HEK293 (cell line): ENCODE measurements around the gene RBM17.
A peak's percentile ranks its signal among the peaks of the same experiment; 100 is the strongest.

Experiments
- CTCF ChIA-PET: fragments of 350-600 bp; formaldehyde crosslinking; extraction: SDS; loops from one replicate; lab custom pipeline; 2021; ENCODE audit warnings: antibody characterized with exemption; lab: Yijun Ruan, JAX
- POLR2A ChIA-PET: fragments of 300-600 bp; formaldehyde crosslinking; extraction: SDS; loops from one replicate; lab custom pipeline; 2020; ENCODE audit warnings: antibody characterized with exemption, inconsistent platforms; lab: Yijun Ruan, JAX
- H3K27ac ChIP-seq: fragments of 200-500 bp; sonication (Bioruptor generic); 2 replicates; pipeline ENCODE4 v1.5.1; 2014; ENCODE audit warnings: low read depth, low read length, control low read depth, inconsistent platforms; ENCODE audit errors: extremely low read depth
- H3K36me3 ChIP-seq, 2 experiments: fragments of 200-500 bp in 1 of 2; sonication (Bioruptor generic) in 1 of 2; 1 replicate in 1 of 2; 2 replicates in 1 of 2; pipeline ENCODE4 v1.5.1; 2014 to 2017; ENCODE audit warnings: inconsistent platforms in 2 of 2, low read length in 2 of 2; ENCODE audit not compliant: control insufficient read depth in 2 of 2, insufficient read depth in 1 of 2
- H3K4me1 ChIP-seq: fragments of 200-500 bp; sonication (Bioruptor generic); 2 replicates; pipeline ENCODE4 v1.5.1; 2014; ENCODE audit warnings: mild to moderate bottlenecking, low read length, inconsistent platforms; ENCODE audit not compliant: control insufficient read depth, insufficient read depth
- H3K4me3 ChIP-seq: 2 replicates; pipeline ENCODE4 v1.5.1; 2011; ENCODE audit warnings: low read depth, mild to moderate bottlenecking, control low read depth, low read length, moderate library complexity
- H3K9me3 ChIP-seq: fragments of 200-500 bp; sonication (Bioruptor generic); 2 replicates; pipeline ENCODE4 v1.5.1; 2014; ENCODE audit warnings: low read depth, low read length, inconsistent platforms; ENCODE audit not compliant: control insufficient read depth, insufficient read depth
- IKZF3 ChIP-seq: fragments of 450-650 bp; IDR thresholded peaks from 2 replicates; pipeline ENCODE4 v1.5.0; 2018; ENCODE audit warnings: missing biosample characterization, mild to moderate bottlenecking, missing genetic modification characterization, moderate library complexity
- OVOL3 ChIP-seq: fragments of 450-650 bp; formaldehyde crosslinking; IDR thresholded peaks from 2 replicates; pipeline ENCODE4 v1.5.1; 2016; ENCODE audit warnings: missing biosample characterization, missing genetic modification characterization
- PRDM10 ChIP-seq: fragments of 450-650 bp; formaldehyde crosslinking; IDR thresholded peaks from 2 replicates; pipeline ENCODE4 v1.5.1; 2016; ENCODE audit warnings: missing biosample characterization, missing genetic modification characterization
- RBAK ChIP-seq: fragments of 450-650 bp; formaldehyde crosslinking; IDR thresholded peaks from 2 replicates; pipeline ENCODE4 v1.5.1; 2016; ENCODE audit warnings: missing biosample characterization, missing genetic modification characterization
- SCRT2 ChIP-seq: fragments of 450-650 bp; formaldehyde crosslinking; IDR thresholded peaks from 2 replicates; pipeline ENCODE4 v1.5.1; 2016; ENCODE audit warnings: missing biosample characterization, missing genetic modification characterization
- TRIM28 ChIP-seq: IDR thresholded peaks from 2 replicates; pipeline ENCODE4 v1.6.1; 2011; ENCODE audit warnings: low read length, control low read depth, borderline replicate concordance
- TSHZ1 ChIP-seq: fragments of 450-650 bp; formaldehyde crosslinking; IDR thresholded peaks from 2 replicates; pipeline ENCODE4 v1.5.1; 2016; ENCODE audit warnings: missing biosample characterization, missing genetic modification characterization, borderline replicate concordance
- ZFP41 ChIP-seq: fragments of 450-650 bp; formaldehyde crosslinking; IDR thresholded peaks from 2 replicates; pipeline ENCODE4 v1.5.1; 2016; ENCODE audit warnings: missing biosample characterization, missing genetic modification characterization, borderline replicate concordance
- ZNF112 ChIP-seq: fragments of 450-650 bp; formaldehyde crosslinking; IDR thresholded peaks from 2 replicates; pipeline ENCODE4 v1.5.0; 2017; ENCODE audit warnings: missing biosample characterization, missing genetic modification characterization
- ZNF140 ChIP-seq: fragments of 450-650 bp; formaldehyde crosslinking; IDR thresholded peaks from 2 replicates; pipeline ENCODE4 v1.5.1; 2016; ENCODE audit warnings: missing biosample characterization, missing genetic modification characterization
- ZNF146 ChIP-seq: fragments of 450-650 bp; formaldehyde crosslinking; IDR thresholded peaks from 2 replicates; pipeline ENCODE4 v1.5.1; 2016; ENCODE audit warnings: missing biosample characterization, missing genetic modification characterization
- ZNF155 ChIP-seq: fragments of 450-650 bp; formaldehyde crosslinking; IDR thresholded peaks from 2 replicates; pipeline ENCODE4 v1.5.1; 2016; ENCODE audit warnings: missing biosample characterization, missing genetic modification characterization
- ZNF157 ChIP-seq: fragments of 450-650 bp; formaldehyde crosslinking; IDR thresholded peaks from 2 replicates; pipeline ENCODE4 v1.5.1; 2016; ENCODE audit warnings: missing biosample characterization, missing genetic modification characterization
- ZNF19 ChIP-seq: fragments of 450-650 bp; formaldehyde crosslinking; IDR thresholded peaks from 2 replicates; pipeline ENCODE4; 2016; ENCODE audit warnings: missing biosample characterization, missing genetic modification characterization, low read depth
- ZNF202 ChIP-seq: fragments of 450-650 bp; formaldehyde crosslinking; IDR thresholded peaks from 2 replicates; pipeline ENCODE4 v1.5.1; 2016; ENCODE audit warnings: missing biosample characterization, missing genetic modification characterization, borderline replicate concordance
- ZNF248 ChIP-seq: fragments of 450-650 bp; formaldehyde crosslinking; IDR thresholded peaks from 2 replicates; pipeline ENCODE4 v1.5.1; 2017; ENCODE audit warnings: missing biosample characterization, missing genetic modification characterization
- ZNF292 ChIP-seq: fragments of 450-650 bp; formaldehyde crosslinking; IDR thresholded peaks from 2 replicates; pipeline ENCODE4 v1.5.1; 2016; ENCODE audit warnings: low read depth, missing biosample characterization, missing genetic modification characterization, borderline replicate concordance
- ZNF324 ChIP-seq: fragments of 450-650 bp; formaldehyde crosslinking; IDR thresholded peaks from 2 replicates; pipeline ENCODE4 v1.5.1; 2016; ENCODE audit warnings: missing biosample characterization, missing genetic modification characterization
- ZNF362 ChIP-seq: fragments of 450-650 bp; formaldehyde crosslinking; IDR thresholded peaks from 2 replicates; pipeline ENCODE4 v1.5.1; 2016; ENCODE audit warnings: missing biosample characterization, missing genetic modification characterization
- ZNF366 ChIP-seq: fragments of 450-650 bp; formaldehyde crosslinking; conservative IDR thresholded peaks from 2 replicates; pipeline ENCODE4 v1.5.1; 2016; ENCODE audit warnings: missing biosample characterization, missing genetic modification characterization
- ZNF423 ChIP-seq: fragments of 450-650 bp; formaldehyde crosslinking; IDR thresholded peaks from 2 replicates; pipeline ENCODE4 v1.5.1; 2016; ENCODE audit warnings: missing biosample characterization, missing genetic modification characterization
- ZNF529 ChIP-seq: fragments of 450-650 bp; formaldehyde crosslinking; IDR thresholded peaks from 2 replicates; pipeline ENCODE4 v1.5.1; 2017; ENCODE audit warnings: missing genetic modification characterization, missing biosample characterization; ENCODE audit not compliant: insufficient replicate concordance
- ZNF555 ChIP-seq: fragments of 450-650 bp; formaldehyde crosslinking; conservative IDR thresholded peaks from 2 replicates; pipeline ENCODE4 v1.5.1; 2017; ENCODE audit warnings: missing biosample characterization, mild to moderate bottlenecking, missing genetic modification characterization, inconsistent platforms
- ZNF561 ChIP-seq: fragments of 450-650 bp; IDR thresholded peaks from 2 replicates; pipeline ENCODE4 v1.5.1; 2018; ENCODE audit warnings: missing biosample characterization, missing genetic modification characterization, borderline replicate concordance
- ZNF600 ChIP-seq: fragments of 450-650 bp; formaldehyde crosslinking; IDR thresholded peaks from 2 replicates; pipeline ENCODE4 v1.5.1; 2016; ENCODE audit warnings: missing biosample characterization, missing genetic modification characterization
- ZNF610 ChIP-seq: fragments of 450-650 bp; formaldehyde crosslinking; IDR thresholded peaks from 2 replicates; pipeline ENCODE4 v1.5.1; 2016; ENCODE audit warnings: missing biosample characterization, missing genetic modification characterization, borderline replicate concordance
- ZNF624 ChIP-seq: fragments of 450-650 bp; formaldehyde crosslinking; IDR thresholded peaks from 2 replicates; pipeline ENCODE4 v1.5.1; 2017; ENCODE audit warnings: missing biosample characterization, missing genetic modification characterization
- ZSCAN23 ChIP-seq: fragments of 450-650 bp; formaldehyde crosslinking; IDR thresholded peaks from 2 replicates; pipeline ENCODE4 v1.5.1; 2016; ENCODE audit warnings: missing biosample characterization, missing genetic modification characterization

The RBM17 gene

GRCh38 chr10:6163364-6164270, 74.8 kb downstream of the RBM17 start (continued):
- TF ChIP-seq TSHZ1 (tag by site-specific recombination) (no peak), ZNF202 (tag by site-specific recombination) (no peak), ZNF600 (tag by site-specific recombination) (peak; percentile 44; the same call in 1 of the 2 replicates), OVOL3 (no peak), ZNF157 (tag by site-specific recombination) (no peak), ZNF529 (no peak), ZNF366 (tag by site-specific recombination) (no peak), ZSCAN23 (tag by site-specific recombination) (no peak), ZNF561 (0 out of 2 replicates have a peak, but pooled peaks have one; percentile 63), TRIM28 (no peak), ZNF624 (no peak), ZNF610 (tag by site-specific recombination) (no peak), ZNF555 (tag by site-specific recombination) (no peak)

- Histone ChIP-seq H3K4me1 (peaks cover 7% of the 10 kb centered on the region), H3K9me3 (no peaks in the 10 kb centered on the region), H3K36me3 (peaks cover 9 to 27% of the 10 kb centered on the region in 2 experiments; a peak in 2 of 3 replicates), H3K27ac (peak overlapping the region; percentile 93; the same call in 1 of the 2 replicates), H3K4me3 (peak overlapping the region; percentile 69)
- ChIA-PET CTCF (no interaction called here), POLR2A (interaction anchor here (0.8 to 1.9 kb wide), 5 partner anchors 8 to 40 kb away, joined by 3 to 19 read pairs (median 4); partner anchors contain the start of gene PFKFB3)
- TF ChIP-seq ZNF610 (tag by site-specific recombination) (no peak), ZNF112 (tag by site-specific recombination) (no peak), SCRT2 (peak; percentile 96), ZNF140 (tag by site-specific recombination) (no peak), ZFP41 (tag by site-specific recombination) (no peak), ZNF155 (tag by site-specific recombination) (no peak), ZNF423 (tag by site-specific recombination) (no peak), TRIM28 (no peak), ZNF146 (tag by site-specific recombination) (no peak), ZNF292 (tag by site-specific recombination) (no peak), RBAK (tag by site-specific recombination) (no peak), IKZF3 (no peak), ZNF324 (tag by site-specific recombination) (no peak), ZNF19 (tag by site-specific recombination) (no peak), ZNF248 (tag by site-specific recombination) (no peak), ZNF362 (no peak), PRDM10 (peak; percentile 29; the same call in 1 of the 2 replicates)
Measured at GRCh38 chr10:6164271-6165095, 75.6 kb downstream of the RBM17 start.
